ENCODE results near the gene ERC2. TPM values are rescaled to one million over a fixed set of nuclear protein-coding genes. Genes with fewer than 3 reads are reported as not detected.

The ERC2 gene
- total RNA-seq, 1 experiment from 2014 or later = 0.77 TPM

GRCh38 chr3:55565521-55565920 lies 902.7 kb downstream of the ERC2 start:
- Histone ChIP-seq H4K20me1 (ENCODE audit: low read length) (no peaks in the 10 kb centered on the region), H3K9ac (ENCODE audit: low read length) (no peak overlapping the region), H3F3A (ENCODE audit: low read length, unreplicated experiment) (no peaks in the 10 kb centered on the region), H3K79me2 (ENCODE audit: low read length) (no peaks in the 10 kb centered on the region), H3K27ac (ENCODE audit: low read length) (no peak overlapping the region), H3K4me2 (ENCODE audit: low read length) (no peak overlapping the region), H2AFZ (ENCODE audit: low read length) (no peak overlapping the region), H3K27me3 (ENCODE audit: low read length) (no peaks in the 10 kb centered on the region), H3K9me2 (replicated peaks; ENCODE audit: low read length) (no peaks in the 10 kb centered on the region), H3K36me3 (ENCODE audit: low read depth, low read length) (no peaks in the 10 kb centered on the region), H3K9me3 (ENCODE audit: low read length) (no peaks in the 10 kb centered on the region), H3K4me1 (ENCODE audit: insufficient read depth, low read length) (no peaks in the 10 kb centered on the region), H3K4me3 (ENCODE audit: low read length) (no peak overlapping the region)
- no peak for DNase-seq
- no peak for ATAC-seq
- BruUV-seq (replicated peaks) = no TSS peak
- ChIA-PET CTCF (no interaction called here), POLR2A (ENCODE audit: unreplicated experiment) (no interaction called here)
- intact Hi-C loops (cut with micrococcal nuclease) = no loop called here
- no peak for TF ChIP-seq CTCF (conservative IDR thresholded peaks at IDR 0.05; ENCODE audit: low read depth, low read length)
- no peak for TF ChIP-seq EZH2phosphoT487 (IDR thresholded peaks at IDR 0.05; ENCODE audit: borderline replicate concordance, low read length)
- TF ChIP-seq EZH2 (IDR thresholded peaks at IDR 0.05; ENCODE audit: low read length, unreplicated experiment) = no peak

- Histone ChIP-seq H2AFZ (ENCODE audit: low read length) (no peak overlapping the region), H3K36me3 (ENCODE audit: low read depth, low read length) (no peaks in the 10 kb centered on the region), H3K27me3 (ENCODE audit: low read length) (no peaks in the 10 kb centered on the region), H3K27ac (ENCODE audit: low read length) (no peak overlapping the region), H3K79me2 (ENCODE audit: low read length) (no peaks in the 10 kb centered on the region), H4K20me1 (ENCODE audit: low read length) (no peaks in the 10 kb centered on the region), H3K4me3 (ENCODE audit: low read length) (no peak overlapping the region), H3K9ac (ENCODE audit: low read length) (no peak overlapping the region), H3K9me2 (replicated peaks; ENCODE audit: low read length) (no peaks in the 10 kb centered on the region), H3F3A (ENCODE audit: low read length, unreplicated experiment) (no peaks in the 10 kb centered on the region), H3K9me3 (ENCODE audit: low read length) (no peaks in the 10 kb centered on the region), H3K4me2 (ENCODE audit: low read length) (no peak overlapping the region), H3K4me1 (ENCODE audit: insufficient read depth, low read length) (no peaks in the 10 kb centered on the region)
- BruUV-seq (replicated peaks) = no TSS peak
- TF ChIP-seq EZH2 (IDR thresholded peaks at IDR 0.05; ENCODE audit: low read length, unreplicated experiment) = no peak
- TF ChIP-seq CTCF (conservative IDR thresholded peaks at IDR 0.05; ENCODE audit: low read depth, low read length) = no peak
- TF ChIP-seq EZH2phosphoT487 (IDR thresholded peaks at IDR 0.05; ENCODE audit: borderline replicate concordance, low read length) = no peak
- POLR2A ChIA-PET (ENCODE audit: unreplicated experiment) = no interaction called here
- DNase-seq = no peak
- CTCF ChIA-PET = no interaction called here
- intact Hi-C loops (cut with micrococcal nuclease) = no loop called here
- no peak for ATAC-seq
These were observed 903.5 kb downstream of the ERC2 start for GRCh38 chr3:55564726-55565125.

GRCh38 chr3:55562700-55563099 lies 905.6 kb downstream of the ERC2 start:
- H3K79me2 ChIP-seq (ENCODE audit: low read length) = no peaks in the 10 kb centered on the region
- H4K20me1 ChIP-seq (ENCODE audit: low read length) = no peaks in the 10 kb centered on the region
- no peaks in the 10 kb centered on the region for H3K9me3 ChIP-seq (ENCODE audit: low read length)
- no peaks in the 10 kb centered on the region for H3K9me2 ChIP-seq (replicated peaks; ENCODE audit: low read length)
- ATAC-seq = no peak
- DNase-seq = peak; percentile 9
- H3K9ac ChIP-seq (ENCODE audit: low read length) = no peak overlapping the region
- H3K27me3 ChIP-seq (ENCODE audit: low read length) = no peaks in the 10 kb centered on the region
- H3K4me3 ChIP-seq (ENCODE audit: low read length) = no peak overlapping the region
- H3K4me1 ChIP-seq (ENCODE audit: insufficient read depth, low read length) = no peaks in the 10 kb centered on the region
- no peaks in the 10 kb centered on the region for H3F3A ChIP-seq (ENCODE audit: low read length, unreplicated experiment)
- POLR2A ChIA-PET (ENCODE audit: unreplicated experiment) = no interaction called here
- intact Hi-C loops (cut with micrococcal nuclease) = no loop called here
- no peak overlapping the region for H2AFZ ChIP-seq (ENCODE audit: low read length)
- H3K4me2 ChIP-seq (ENCODE audit: low read length) = no peak overlapping the region
- no TSS peak for BruUV-seq (replicated peaks)
- TF ChIP-seq EZH2 (IDR thresholded peaks at IDR 0.05; ENCODE audit: low read length, unreplicated experiment) (no peak), EZH2phosphoT487 (IDR thresholded peaks at IDR 0.05; ENCODE audit: borderline replicate concordance, low read length) (no peak), CTCF (conservative IDR thresholded peaks at IDR 0.05; ENCODE audit: low read depth, low read length) (no peak)
- H3K36me3 ChIP-seq (ENCODE audit: low read depth, low read length) = no peaks in the 10 kb centered on the region
- CTCF ChIA-PET = no interaction called here
- H3K27ac ChIP-seq (ENCODE audit: low read length) = no peak overlapping the region

Data from PC-3 (cell line).